Ammon's horn (tissue), 1 donor: ENCODE results near the gene AHDC1.

Experiments used
- DNase-seq: peaks from one replicate; pipeline ENCODE4 v3.0.0-alpha.2; 2016; ENCODE audit warnings: low spot score

AHDC1 gene

DNA sequence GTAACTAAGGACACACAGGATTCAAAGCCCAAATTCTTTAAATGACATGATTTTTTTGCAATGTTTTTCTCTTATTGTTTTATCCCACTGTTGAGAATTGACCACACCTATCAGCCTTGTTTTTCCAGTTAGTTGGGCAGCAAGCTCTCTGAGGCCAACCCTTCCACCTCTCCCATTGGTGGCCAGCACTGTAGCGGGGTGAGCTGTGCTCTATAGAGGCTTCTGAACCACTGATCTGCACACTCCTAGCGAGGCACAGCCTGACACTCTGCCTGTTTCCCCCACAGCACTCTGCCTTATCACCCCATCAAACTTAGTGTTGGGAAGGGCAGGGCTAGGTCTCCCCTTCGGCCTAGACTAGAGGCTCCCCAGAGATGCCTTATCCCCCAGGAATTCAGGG is 19.5 kb downstream of the AHDC1 start:
- no peak for DNase-seq

DNA sequence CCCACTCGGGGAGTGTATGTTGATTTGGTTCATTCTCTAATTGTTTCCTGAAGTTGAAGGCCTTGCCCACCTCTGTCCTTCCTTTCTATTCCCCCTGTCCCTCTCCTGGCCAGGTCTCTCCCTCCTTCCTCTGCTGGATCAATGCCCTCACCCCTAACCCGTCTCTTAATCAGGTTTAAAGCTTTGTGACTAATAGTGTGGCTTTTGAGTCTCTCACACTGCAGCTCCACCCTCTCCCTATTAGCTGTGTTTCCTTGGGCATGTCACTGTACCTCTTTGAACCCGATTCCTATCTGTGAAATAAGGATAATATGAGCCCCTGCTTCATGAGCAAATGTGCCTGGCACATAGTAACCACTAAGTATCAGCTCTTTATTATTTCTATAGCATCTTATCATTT is 20.5 kb downstream of the AHDC1 start:
- DNase-seq: no peak

DNA sequence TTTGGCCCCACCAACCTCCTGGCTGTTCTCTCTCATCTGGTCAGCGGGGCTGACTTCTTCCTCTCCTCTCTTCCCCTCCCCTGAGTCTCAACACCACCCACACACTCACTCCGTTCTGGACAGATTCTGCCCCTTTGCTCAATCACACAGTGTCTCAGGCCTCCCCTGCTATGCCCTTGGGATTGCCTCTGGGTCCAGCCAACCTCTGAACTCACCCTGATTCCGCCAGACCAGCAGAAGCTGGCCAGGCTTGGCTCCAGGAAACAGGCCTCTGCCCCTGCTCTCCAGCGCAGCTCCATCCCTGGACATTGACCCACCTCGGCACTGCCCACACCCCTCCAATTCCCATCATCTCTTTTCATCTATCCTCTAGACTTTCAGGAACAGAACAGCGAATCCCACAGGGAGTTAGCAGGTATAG is 22.1 kb downstream of the AHDC1 start:
- DNase-seq: no peak

DNA sequence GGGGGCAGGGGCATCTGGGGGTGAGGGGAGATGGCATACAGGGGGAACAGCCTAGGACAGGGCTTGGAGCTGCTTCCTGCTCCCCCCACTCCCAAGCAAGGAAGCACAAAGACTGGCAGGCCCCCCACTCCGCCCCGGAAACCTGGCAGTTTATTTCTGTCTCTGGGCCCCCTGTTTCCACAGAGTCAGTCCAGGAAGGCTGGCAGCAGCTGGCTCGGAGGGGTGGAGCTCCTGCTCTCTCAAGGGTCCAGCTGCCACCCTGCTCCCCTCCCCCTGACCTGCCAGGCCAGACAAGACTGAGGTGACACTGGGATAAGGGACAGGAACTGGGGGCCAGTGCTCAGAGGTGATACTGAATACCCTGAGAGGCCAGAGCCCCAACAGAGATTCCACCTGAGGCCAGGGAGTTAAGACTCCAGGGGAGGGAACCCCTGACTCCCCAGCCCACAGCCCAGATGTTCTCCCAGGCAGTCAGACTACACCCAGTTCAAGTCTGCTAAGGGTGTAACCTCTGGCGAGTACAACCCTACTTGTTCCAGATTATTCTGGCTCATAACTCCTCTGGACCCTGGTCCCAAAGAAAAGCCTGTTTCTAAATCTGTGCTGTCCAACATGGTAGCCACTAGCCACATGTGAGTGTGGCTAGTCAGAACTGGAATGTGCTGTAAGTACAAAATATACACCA is 26.3 kb downstream of the AHDC1 start:
- no peak for DNase-seq

DNA sequence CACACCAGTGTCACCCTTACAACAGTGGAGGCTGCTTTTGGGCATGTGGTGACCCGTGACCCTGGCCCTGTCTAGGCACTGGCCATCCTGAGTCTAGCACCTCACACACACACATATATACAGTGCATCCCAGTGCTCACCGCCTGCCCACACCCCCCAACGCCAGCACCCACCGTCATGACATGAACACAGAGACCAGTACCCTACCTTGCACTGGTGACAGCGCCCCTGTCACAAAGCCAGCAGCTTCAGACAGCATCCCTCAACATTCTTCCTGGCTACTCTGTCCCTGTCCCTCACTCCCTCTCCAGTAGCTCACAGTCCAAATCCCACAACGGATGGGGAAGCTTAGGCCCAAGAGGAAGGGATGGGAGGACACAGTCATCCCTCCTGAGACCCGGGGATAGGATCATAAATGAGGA is 27.1 kb downstream of the AHDC1 start:
- DNase-seq: no peak

DNA sequence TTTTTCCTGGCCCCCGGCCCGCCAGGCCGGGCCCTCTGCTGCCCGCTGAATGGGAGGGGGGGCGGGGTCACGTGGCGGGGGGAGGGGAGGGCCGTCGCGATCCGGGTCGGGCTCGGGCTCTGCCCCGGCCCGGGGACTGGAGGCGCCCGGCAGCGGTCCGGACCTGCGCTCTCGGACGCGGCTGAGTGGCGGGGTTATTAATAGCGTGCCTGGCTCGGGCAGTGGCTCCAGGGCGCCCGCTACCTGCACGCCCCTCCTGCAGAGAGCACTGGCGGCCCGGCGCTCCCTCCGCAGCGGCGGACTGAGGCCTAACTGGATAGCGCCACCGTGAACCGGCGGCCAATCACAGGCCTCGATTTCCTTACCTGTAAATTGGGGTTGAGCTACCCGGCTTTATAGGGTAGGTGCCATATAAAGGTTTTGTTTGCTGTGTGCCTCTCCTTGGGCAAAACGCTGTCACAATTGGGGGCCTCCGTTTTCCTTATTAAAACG is 28.1 kb downstream of the AHDC1 start:
- DNase-seq: no peak

DNA sequence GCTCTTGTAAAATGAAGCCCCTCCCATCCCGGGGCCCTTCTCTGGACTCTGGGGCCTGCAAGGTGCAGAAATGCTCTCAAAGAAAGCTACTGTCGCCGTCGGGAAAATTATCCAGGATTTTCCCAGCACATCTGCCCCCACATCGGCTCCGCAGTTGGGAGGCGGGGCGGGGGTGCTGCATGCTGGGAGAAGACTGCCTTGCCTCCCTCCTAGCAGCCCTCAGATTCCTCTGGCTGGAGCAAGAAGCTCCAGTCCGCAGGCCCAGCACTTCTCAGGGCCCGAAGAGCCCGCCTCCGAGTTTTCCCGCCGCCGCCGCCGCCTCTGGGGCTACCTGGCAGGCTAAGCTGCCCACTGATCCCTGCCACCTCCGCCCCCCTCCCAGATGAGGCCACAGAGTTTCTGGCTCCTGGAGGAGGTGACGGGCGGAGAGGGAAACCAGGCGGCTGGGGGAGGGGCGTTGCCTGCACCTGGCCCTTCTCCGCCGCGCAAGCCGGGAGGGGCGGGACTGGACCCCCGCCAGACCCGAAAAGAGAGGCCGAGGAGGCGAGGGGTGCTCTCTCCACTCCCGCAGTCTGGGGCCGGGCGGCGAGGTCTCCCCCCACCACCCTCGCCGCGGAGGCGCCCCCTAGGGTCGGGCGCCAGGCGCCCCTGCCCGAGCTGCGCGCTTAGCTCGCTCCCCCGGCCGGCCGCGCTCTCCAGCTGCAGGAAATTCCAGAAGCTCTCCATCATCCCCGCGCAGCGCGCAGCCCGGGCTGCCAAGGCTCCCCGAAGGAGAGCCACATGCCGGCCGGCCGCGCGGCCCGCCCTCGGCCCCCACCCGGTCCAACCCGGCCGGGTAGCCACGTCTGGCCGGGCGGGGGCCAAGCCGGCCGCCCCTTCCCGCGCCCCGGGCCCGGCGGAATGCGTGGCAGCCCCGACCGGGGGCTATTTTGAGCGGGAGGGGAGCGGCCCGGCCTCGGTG is 28.8 kb downstream of the AHDC1 start:
- DNase-seq: no peak

- no peak for DNase-seq
These were observed 29.8 kb downstream of the AHDC1 start for GRCh38 chr1:27574001-27574781.

GRCh38 chr1:27572679-27573426 is 31.1 kb downstream of the AHDC1 start:
- no peak for DNase-seq

GRCh38 chr1:27572019-27572678 is 31.8 kb downstream of the AHDC1 start:
- DNase-seq: no peak

GRCh38 chr1:27571439-27572018 is 32.4 kb downstream of the AHDC1 start:
- peak; percentile 55 for DNase-seq

- DNase-seq: no peak
These were observed 33.2 kb downstream of the AHDC1 start for GRCh38 chr1:27570784-27571183.

DNA sequence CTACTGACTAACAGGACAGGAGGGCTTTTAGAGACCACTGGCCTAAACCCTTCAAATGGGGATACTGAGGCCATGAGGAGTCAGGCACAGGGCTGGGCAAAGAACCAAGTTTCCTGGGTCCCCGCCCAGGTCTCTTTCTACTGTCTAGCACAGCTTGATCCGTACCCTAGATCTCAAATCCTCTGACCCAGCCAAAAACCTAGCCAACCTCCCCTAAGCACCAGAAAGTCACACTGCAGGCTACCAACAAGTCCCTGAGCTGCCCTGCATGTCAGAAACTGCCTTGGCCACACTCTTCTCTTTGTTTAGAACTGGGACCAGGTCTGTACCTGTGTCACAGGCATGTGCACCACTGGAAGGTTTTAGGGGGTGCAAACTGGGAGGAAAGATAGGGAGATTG is 33.6 kb downstream of the AHDC1 start:
- DNase-seq: no peak

DNA sequence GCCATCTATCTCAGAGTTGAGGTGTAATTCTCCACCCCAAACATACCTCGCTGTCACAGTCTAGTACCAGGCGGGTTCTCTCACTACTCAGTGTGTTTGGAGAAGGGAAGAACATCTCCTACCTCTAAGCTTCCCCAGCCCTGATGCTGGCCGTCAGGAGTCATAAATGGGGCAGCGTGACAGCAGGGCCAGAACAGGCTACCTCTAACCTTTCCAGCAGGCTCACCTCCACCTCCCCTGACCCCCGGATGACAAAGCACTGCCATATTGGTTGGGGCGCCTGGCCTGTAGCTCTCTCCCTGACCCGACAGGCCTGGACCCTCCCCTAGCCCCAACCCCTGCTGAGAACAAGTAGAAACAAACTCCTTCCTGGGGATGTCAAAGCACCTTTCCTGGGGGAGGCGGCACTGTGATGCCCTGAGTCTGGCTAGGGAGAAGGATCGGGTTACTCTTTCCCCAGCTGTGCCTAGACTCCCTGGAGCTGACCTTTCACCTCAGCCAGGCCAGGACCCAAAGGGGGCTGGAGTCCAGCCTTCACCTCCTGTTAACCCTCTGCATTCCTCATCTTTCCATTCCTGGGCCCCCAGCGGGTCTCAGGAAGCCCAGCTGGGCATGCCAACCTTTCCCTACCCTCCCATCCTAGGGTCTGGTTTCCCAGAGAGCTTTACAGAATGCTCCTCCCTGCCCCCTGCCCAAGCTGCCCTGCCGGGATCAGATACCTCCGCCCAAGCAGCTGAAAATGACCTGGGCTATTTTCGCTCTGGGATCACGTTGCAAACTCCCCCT is 34.2 kb downstream of the AHDC1 start:
- DNase-seq: no peak

DNA sequence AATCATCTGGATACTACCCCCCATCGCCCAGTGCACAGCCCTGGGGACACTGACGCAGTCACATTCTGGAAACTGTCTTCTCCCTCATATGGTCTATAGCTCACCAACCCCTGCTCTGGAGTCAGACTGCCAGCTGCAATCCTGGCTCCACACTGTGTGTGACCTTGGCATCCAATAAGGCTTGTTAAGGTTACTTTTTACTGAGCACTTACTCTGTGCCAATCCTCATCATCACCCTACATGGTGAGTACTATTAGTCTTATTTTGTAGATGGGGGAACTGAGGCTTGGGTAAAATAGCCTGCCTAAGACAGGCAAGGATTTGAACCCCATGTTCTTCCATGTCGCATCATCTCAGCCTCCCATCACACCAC is 34.9 kb downstream of the AHDC1 start:
- no peak for DNase-seq

DNA sequence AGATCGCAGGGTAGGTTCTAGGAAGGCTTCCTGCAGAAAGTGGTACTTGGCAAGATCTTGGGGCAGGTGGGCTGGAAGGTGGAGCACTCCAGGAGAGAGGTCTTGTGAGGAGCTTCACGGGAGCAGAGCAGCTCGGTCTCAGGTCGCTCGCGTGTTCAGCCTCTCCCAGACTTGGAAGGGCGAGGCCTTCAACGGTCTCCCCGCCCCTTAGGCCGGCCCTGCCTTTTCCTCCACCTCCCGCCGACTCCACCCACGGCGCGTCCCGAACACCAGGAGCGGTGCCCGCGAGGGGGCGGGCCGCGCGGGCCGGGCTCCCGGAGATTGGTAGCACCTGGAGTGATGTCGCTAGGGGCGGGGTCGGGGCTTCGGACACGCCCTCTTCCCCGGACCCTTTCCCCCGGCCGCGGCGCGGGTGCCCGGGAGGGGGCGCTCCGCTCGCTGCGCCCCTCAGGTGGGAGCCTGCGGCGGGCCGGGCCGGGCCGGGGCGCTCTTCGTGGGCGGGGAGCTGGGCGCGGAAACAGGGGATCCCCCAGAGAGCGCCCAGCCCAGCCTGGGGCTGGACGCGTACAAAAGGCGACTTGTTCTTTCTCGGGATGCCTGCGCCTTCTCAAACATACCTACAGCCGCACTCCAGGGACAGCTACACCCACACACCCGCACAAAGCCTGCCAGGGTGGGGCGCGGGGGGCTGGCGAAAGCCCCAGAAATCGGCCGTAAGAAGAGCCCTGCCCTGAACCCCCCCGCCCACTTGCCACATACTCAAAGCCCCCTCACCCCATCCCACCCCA is 35.5 kb downstream of the AHDC1 start:
- peak; percentile 69 for DNase-seq

DNA sequence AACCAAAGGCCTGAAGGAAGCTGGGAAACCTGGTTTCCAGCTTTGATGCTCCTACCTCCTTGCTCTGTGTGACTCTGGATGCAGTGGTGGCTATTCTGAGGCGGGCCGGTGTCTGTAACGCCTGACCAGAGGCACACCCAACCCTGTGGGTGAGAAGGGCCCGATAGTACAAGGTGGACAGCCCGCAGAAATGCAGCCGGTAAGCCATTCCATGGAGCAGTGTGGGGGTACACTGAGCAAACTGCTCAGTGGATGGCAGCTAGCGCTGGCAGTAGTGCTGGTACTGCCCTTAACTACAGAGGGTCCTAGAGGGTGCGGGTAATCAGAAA is 36.0 kb downstream of the AHDC1 start:
- no peak for DNase-seq

DNA sequence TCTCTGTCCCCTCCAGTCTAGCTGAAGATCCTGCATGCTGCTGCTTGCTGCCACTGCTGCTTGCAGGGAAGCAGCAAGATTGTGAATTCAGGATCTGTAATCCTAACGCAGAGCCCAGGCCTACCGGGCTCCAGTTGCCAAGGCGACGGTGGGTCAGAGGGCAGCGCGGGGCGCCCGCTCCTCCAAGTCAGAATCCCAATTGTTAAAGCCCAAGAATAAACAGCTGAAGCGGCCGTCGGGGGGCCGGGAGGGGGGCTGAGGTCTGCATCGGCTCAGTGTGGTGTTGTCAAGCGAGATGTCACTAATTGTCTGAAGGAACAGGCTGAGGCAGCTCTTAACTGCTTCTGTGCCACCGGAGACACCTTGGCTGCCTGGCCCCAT is 36.8 kb downstream of the AHDC1 start:
- no peak for DNase-seq

GRCh38 chr1:27566462-27567145 is 37.3 kb downstream of the AHDC1 start:
- no peak for DNase-seq
